Nucleus accumbens (tissue), 56 donors: ENCODE data around the gene ADGRV1.
"Not testable (repeated sequence)": the region's sequence is repeated elsewhere in the genome, so short reads cannot be mapped to it uniquely, and the experiment has no call there.

Source experiments
- DNase-seq, 56 donors: peaks; one replicate each; lab custom pipeline; 2025; lab: John Stamatoyannopoulos, UW

Gene ADGRV1

DNA sequence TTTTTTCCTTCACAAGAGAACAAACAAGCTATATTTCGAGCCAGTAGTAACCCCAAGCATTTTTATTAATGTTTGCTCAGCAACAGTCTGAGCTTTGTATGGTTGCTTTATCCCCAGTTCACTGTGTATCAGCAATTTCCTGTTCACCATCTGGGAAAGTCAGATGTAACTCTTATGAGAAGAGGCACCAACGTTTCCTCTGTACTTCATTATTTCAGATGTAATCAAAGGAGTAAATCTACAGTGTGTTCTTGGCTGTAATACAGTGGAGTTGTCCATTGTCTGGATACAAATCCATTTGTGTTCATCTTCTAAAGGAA lies 484.3 kb downstream of the ADGRV1 start:
- DNase-seq: no peak

DNA sequence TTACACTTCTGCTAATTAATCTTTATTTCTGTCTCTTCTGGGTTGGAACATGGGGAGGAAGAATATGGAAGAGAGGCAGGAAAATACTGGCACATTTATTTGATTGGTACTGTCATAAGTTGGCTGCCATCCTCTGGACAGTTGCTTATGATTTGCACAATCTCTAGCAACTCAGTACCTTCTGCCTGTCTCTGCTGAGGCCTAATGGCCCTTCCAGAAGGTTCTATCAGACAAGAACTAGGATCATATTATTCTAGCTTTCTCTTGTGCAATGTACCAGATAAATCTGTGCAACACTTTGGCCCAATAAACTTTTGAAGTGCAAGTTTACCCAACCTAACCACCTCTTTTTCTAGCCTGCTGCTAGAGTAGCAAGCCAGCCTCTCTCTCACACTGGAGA lies 489.5 kb downstream of the ADGRV1 start:
- no peak for DNase-seq

DNA sequence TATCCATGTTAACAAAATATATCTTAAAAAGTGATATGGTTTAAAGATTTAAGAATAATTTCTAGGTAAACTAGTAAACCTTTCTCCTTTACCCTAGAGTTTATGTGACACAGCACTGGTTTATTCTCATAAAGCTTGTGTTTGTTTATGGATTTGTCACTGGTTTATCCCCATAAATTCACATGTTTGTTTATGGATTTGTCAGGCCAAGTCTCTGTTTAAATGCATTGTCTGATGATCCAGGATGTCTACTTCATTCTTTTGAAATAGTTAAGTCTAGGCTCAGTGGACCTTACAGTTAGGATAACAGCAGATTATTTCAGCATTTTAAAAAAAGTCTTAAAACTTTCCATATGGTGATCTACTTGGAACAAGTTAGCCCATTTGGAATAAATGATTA lies 490.5 kb downstream of the ADGRV1 start:
- DNase-seq: no peak

DNA sequence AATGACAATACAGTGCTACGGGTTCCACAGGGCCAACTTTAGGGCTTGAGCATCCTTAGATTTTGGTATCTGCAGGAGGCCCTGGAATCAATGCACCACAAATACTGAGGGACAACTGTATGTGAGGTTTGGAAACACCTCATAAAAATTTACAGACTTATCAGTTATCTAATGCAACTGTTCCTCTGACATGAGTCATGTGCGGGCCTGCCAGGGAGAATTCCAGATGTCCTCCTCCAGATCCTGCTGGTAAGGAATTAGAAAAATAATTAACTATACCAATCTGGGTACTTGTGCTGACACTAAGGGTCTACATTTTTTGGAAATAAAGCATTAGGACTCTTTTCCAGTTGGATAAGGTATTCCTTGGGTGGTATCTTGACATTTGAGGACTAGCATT lies 491.2 kb downstream of the ADGRV1 start:
- DNase-seq: no peak

DNA sequence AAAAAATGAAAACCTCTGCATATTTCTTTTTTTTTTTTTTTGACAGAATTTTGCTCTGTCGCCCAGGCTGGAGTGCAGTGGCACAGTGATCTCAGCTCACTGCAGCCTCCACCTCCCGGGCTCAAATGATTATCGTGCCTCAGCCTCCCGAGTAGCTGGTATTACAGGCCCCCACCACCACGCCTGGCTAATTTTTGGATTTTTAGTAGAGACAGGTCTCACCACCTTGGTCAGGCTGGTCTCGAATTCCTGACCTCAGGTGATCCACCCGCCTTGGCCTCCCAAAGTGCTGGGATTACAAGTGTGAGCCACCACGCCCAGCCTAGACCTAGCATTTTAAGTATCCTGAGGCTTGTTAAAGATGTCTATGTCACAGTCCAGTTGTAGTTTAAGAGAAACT lies 493.8 kb downstream of the ADGRV1 start:
- not testable (repeated sequence) for DNase-seq

DNA sequence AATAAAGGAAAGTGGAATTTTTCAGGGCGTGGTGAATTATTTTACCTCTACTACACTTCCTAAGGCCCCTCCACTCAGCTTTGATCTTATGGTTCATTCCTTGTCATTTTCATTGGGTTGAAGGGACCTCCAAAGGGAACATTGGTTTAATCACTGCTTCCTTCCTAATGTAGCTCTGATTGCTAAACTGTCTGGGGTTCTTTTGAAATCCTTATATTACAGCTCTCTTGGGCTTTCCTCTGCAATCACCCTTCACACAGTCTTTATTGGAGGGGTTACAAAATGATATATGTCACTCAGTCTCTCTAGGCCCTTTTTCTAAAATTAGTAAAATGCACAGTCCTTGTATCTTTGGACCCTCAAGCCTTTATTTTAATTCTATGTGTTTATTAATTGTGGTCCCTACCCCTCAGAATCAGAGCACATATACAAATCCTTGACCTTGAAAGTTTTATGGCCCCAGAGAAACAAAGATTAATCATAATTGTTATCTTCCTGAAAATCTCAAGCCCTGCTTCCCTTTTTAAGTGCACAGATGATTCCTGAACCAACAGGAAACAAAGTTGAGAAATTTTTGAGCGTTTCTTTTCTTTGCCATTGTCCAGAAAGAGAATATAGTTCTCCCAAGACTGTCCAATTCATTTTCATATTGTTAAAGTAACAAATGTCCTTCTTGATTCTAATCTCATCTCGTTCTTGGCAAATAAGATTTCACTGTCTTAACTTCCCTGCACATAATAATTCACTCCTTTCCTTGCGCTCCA lies 494.6 kb downstream of the ADGRV1 start:
- no peak for DNase-seq

DNA sequence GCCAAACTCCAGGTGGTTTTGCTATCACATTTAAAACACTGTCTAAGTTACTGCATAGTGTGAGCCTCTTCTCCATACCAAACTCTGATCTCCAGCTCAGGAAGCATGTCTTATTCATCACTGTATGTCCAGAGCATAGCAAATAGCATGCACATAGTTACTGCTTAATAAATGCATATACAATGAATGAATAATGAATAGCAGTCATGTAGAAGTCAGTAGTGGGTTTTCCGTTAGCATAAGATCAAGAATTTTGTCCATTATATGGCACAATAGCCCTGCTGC lies 495.1 kb downstream of the ADGRV1 start:
- no peak for DNase-seq

DNA sequence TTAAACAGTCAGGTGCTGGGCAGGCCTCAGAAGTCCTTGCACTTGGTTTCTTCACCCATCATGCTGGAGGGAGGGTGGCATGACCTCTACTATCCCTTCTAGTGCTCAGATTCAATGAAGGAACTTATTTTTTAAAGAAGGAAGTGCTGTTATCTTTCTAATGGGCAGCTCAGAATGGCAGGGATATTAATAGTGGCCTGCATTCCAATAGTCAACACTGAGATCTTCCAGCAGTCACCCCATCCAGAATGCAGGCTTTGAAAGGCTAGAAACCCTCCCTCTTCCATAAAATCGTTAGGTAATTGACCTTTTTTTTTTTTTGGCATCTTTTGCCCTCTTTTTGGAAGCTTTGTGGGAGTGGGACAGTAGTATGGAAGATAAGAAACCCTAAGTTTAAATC lies 499.6 kb downstream of the ADGRV1 start:
- no peak for DNase-seq

DNA sequence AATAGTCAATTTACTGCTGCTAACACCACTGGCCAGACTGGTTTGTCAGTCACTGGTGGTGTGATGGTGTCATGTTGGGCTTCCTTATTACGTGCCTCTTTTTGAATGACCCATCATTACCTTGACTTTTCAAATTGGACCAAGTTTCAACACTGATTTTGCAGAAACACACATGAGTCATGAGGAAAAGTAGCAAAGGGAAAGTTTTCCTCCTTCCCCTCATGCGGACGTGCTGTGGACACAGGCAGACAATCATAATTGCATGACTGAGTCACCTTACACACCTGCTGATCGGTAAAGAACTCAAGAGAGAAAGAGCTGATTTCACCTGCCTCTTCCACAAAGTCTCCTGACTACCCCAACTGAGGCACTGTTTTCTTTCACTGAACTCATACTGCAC lies 500.0 kb downstream of the ADGRV1 start:
- no peak for DNase-seq

DNA sequence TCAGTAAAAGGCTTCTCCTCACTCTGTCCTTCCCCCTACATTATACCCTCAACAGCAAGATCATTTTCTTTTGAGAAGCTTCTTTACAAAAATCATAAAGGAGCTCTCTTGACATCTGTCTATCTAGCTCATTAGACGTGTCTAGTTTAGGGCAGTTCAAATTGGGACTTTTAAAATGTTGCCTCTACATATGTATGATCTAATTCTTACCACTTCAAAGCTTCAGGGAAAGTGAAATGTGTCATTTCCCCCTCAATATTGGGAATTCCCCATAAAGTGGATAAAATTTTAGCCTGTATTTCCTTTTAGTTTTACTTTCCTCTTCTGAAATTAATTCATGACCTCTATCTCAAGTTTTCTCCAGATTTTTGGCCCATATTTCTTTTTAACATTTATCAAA lies 500.8 kb downstream of the ADGRV1 start:
- DNase-seq: no peak

DNA sequence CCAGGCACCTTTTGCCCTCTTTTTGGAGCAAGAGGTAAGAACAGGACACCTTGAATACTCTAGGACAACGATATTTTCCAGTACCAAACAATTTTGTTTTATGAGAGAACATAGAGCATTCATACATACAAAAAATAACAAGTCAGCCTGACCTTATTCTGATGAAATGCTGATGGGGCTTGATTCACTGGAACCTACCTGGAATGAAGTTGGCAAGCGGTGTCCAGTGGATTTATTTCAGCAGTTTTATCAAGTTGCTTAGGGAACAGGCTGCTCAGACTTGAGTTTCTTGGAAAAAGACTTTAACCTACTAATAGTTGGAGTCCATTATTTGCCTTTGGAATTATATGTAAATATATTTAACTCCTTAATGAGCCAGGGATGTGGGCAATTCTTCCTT lies 502.5 kb downstream of the ADGRV1 start:
- DNase-seq: no peak

DNA sequence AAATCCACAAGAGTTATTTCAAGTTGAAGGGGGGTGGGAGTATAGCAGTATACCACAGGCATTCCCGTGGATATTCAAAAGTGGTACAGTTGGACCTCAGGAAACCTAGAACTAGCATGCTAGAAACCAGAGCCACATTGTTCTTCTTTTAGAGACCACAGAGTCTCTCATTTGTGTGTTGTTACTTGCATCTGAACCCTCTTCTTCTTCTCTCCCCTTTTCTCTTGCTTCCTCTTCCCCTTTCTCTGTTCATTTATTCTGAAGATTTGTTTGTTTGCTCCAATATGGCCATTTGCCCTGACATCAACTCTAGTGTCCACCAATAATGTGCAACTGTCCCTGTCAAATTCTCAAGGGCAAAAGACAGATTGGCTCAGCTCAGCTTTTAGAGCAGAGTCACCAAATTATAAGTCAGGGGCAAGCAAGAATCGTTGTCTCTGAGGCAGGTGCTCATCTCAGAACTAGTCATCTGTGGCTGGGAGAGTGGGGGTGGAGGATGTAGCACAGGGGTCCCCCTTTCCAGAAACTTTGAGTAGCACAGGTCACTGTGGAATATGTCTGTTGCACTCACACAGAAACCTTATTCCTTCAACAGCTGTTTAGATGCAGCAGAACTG lies 503.5 kb downstream of the ADGRV1 start:
- DNase-seq: no peak

DNA sequence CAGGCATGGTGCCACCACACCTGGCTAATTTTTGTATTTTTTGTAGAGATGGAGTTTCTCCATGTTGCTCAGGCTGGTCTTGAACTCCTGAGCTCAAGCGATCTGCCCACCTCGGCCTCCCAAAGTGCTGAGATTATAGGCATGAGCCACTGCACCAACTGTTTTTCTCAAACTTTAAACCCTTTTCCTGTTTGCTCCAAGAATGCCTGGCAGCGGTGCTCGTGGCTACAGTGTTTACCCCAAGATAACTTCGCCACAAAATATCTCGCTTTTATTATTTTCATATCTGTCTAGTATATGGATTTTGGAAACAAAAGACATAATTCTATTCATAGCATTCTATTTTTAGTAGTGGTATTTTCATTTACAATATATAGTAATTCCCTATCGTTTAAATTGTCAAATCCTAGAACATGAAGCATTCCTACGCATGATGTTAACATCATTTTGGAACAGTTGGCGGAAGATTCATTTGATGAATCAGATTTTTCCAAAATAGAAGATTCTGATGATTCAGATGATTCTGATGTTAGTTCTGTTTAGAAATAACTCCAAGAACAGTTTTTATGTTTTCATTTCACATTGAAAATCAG lies 504.6 kb downstream of the ADGRV1 start:
- DNase-seq: not testable (repeated sequence)

DNA sequence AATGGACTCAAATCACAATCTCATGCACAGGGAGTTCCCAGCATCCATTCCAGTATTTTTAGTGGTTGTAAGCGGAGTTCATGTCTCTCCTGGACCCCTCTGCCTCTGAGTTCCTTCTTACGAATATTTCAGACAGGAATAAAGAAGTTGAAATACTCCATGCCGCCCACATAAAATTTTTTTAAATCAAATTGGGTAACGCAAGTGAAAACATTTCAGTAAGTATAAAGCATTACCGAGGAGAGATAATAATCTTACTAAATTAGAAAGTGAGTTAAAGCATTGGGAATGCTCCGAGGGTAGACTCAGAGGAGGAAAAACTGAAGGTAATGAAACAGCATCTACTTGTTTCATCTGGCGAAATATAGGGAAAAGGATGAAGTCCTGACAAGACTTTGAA lies 506.9 kb downstream of the ADGRV1 start:
- DNase-seq: no peak

DNA sequence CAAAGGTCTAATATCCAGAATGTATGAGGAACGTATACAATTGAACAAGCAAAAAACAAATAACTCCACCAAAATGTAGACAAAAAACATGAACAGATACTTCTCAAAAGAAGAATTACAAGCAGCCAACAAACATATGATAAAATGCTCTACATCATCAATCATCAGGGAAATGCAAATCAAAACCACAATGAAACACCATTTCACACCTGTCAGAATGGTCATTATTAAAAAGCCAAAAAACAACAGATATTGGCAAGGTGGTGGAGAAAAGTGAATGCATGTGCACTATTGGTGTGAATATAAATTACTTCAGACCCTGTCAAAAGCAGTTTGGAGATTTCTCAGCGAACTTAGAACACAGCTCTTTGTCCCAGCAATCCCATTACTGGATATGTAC lies 510.8 kb downstream of the ADGRV1 start:
- DNase-seq: no peak

DNA sequence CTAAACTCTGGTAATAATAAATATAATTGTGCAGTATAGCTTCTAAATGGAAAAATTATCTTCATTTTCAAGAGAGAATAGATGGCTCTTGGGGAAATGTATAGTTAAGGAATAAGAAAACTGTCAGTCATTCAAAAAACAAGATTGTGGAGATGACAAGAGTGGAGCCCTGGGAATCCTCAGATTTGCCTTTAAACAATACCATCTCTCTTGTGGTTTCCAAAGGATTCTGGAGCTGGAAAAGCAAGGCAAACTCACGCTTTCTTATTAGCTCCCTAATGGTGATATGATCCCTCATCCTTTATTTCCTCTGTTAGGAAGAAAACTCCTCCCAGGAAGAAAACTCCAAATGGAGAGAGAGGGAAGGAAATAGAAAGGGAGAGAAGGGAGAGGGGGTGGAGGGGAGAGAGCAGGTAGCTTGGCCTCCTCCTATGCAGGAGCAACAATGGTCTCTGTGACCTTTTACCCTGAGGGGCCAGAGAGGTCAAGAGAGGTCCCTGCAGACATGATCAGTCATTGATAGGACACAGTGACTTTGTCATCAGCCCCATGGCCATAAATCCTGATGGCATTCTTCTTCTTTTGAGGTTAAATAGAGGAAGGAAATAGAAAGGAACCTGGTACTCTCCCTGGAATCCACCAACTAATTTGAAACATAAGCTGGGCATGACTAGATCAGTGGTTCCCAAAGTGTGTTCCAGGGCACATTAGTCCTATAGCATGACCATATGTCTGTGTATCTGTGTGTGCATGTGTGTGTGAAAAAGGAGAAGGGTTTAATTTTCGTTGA lies 512.4 kb downstream of the ADGRV1 start:
- no peak for DNase-seq

DNA sequence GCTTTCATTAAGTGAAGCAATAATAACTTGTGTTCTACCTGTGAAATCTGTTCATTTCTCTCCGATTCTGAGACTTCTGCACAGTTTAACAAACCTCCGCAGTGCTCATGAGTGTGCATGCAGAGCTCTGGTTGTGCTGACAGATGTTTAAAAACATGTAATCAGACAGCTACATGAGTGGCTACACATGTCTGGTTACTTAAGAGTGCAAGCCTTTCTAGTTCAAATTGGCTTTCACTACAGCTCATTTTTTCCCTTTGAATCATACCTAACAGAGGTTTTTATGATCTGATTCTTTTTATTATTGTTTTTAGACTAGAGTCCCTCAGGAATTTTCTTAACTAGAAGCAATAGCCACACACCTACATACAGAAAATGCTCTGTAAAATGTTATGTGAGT lies 514.3 kb downstream of the ADGRV1 start:
- no peak for DNase-seq

DNA sequence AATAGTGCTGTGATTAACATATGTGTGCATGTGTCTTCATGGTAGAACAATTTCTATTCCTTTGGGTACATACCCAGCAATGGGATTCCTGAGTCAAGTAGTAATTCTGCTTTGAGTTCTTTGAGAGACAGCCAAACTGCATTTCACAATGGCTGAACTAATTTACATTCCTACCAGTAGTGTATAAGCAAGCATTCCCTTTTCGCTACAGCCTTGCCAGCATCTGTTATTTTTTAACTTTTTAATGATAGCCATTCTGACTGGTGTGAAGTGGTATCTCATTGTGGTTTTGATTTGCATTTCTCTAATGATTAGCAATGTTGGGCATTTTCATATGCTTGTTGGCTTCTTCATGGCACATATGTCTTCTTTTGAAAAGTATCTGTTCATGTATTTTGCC lies 516.0 kb downstream of the ADGRV1 start:
- DNase-seq: no peak

DNA sequence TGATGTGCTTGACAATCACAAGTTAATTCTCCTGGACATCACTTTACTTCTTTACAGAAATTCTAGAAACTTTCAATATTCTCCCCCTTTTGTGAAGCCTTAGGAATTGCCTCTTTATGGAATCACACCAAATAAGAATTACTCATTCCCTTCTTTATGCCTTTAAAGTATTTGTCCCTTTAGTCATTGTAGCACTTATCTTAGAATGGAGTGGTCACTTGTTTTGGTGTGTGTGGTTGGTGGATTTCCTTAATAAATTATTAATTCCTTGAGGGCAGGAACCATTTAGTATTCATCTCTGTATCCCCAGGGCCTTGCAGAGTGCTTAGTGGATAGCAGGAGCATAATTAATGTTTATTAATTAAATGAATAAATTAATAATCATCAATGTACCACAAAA lies 517.5 kb downstream of the ADGRV1 start:
- no peak for DNase-seq

DNA sequence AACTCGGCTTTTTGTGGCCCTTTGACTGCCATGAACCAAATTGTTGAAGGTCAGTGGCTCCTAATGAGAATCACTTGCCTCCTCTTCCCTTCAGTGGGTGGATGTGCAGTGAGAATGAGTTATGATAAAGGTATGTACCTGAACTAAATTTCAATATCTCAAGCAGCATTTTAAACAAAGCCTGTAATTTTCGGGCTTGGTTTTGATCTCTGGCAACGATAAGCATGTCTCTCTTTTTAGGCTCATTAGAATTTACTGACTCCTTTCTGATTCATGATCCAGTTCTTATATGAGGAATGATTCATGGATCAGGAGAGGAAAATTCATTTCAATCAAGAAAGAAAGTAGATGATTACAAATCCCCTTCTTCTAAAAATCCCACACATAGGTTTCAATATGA lies 519.0 kb downstream of the ADGRV1 start:
- DNase-seq: no peak

DNA sequence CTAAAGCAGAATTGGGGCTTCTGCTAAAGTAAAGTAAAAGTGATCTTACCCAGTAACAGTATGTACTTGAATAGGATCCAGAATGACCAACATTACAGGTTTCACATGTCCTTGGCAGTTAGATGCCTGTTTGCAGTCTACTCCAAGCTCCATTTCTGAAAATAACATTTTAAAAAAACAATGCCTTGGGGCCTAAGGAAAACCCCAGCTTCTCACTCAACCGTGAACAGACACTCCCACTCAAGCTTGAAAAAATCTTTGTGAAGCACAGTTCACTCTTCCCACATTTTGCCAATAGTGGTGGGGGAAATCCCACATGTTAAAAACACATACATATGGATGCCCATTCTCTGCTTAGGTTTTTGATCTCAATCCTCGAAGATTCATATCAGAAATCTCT lies 520.4 kb downstream of the ADGRV1 start:
- DNase-seq: no peak

DNA sequence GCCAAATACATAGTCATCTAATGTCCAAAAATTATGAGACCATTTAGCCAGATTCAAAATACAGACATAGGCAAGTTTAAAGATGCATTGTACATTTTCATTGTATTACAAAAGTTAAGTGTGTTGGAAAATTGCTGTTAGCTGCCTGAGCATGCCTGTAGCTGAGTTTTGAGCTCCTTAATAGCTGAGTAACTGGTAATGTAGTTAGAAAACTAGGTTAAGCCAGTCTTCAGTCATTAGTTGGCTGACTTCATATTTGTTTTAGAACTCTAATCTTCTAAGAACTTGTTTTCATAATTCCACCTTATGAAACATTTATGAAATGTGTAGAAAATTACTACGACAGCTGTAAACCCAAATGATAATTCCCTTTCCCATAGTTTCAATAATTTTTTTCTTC lies 531.2 kb downstream of the ADGRV1 start:
- no peak for DNase-seq
